LNCaP clone FGC (cell line): Measurements from ENCODE around the gene QDPR.

Experiments
- DNase-seq: peaks from one replicate; pipeline ENCODE4 v3.0.0-alpha.2; 2011; ENCODE audit warnings: low read depth
- H3K4me3 ChIP-seq: 2 replicates; pipeline ENCODE4 v1.5.1; 2011; ENCODE audit warnings: mild to moderate bottlenecking, low read depth, low read length, control low read depth
- CTCF ChIP-seq: IDR thresholded peaks from 2 replicates; pipeline ENCODE4 v1.5.1; 2012; ENCODE audit warnings: mild to moderate bottlenecking; ENCODE audit not compliant: control insufficient read depth, insufficient read depth; ENCODE audit errors: extremely low read depth

Gene QDPR

GRCh38 chr4:17492876-17493275 is 19.0 kb downstream of the QDPR start:
- no peak overlapping the region for H3K4me3 ChIP-seq
- TF ChIP-seq CTCF, result no peak
- DNase-seq, result no peak

- no peak for TF ChIP-seq CTCF
- H3K4me3 ChIP-seq, result no peak overlapping the region
- no peak for DNase-seq
Observed at GRCh38 chr4:17492058-17492741, 19.7 kb downstream of the QDPR start.

- no peak for TF ChIP-seq CTCF
- no peak for DNase-seq
Observed at GRCh38 chr4:17491196-17491595, 20.7 kb downstream of the QDPR start.

GRCh38 chr4:17490575-17491059 is 21.3 kb downstream of the QDPR start:
- no peak for TF ChIP-seq CTCF
- peak overlapping the region; percentile 21 for H3K4me3 ChIP-seq
- peak; percentile 94 for DNase-seq

More at GRCh38 chr4:17491196-17491595, 20.7 kb downstream of the QDPR start:
- no peak overlapping the region; the same call in 1 of the 2 replicates for H3K4me3 ChIP-seq

GRCh38 chr4:17489721-17490120 is 22.2 kb downstream of the QDPR start:
- no peak overlapping the region for H3K4me3 ChIP-seq
- no peak for TF ChIP-seq CTCF
- no peak for DNase-seq

- DNase-seq, result no peak
- H3K4me3 ChIP-seq, result no peak overlapping the region
- TF ChIP-seq CTCF, result no peak
Observed at GRCh38 chr4:17489123-17489522, 22.8 kb downstream of the QDPR start.

GRCh38 chr4:17482716-17483115 is 29.2 kb downstream of the QDPR start:
- H3K4me3 ChIP-seq, result no peak overlapping the region
- TF ChIP-seq CTCF, result no peak
- no peak for DNase-seq
